Common myeloid progenitor, CD34-positive (primary cell): ENCODE results near the gene SLC52A1.

Experiments used
- CTCF ChIA-PET: fragments of 350-600 bp; sonication (Branson Sonifier 250); formaldehyde crosslinking; loops from one replicate; lab custom pipeline; 2021; ENCODE audit warnings: antibody characterized with exemption; lab: Charles Lee
- POLR2A ChIA-PET: fragments of 350-600 bp; sonication (Branson Sonifier 250); formaldehyde crosslinking; loops from one replicate; lab custom pipeline; 2021; ENCODE audit warnings: antibody characterized with exemption; lab: Charles Lee
- DNase-seq, 3 donors: peaks; one replicate each; pipeline versions ENCODE4 v3.0.0 to v3.0.0-alpha.2; 2013
- H3K27ac ChIP-seq, 2 experiments: 1 replicate in 1 of 2; 2 replicates in 1 of 2; pipeline ENCODE4 v1.7.0; 2013; ENCODE audit warnings: inconsistent platforms in 2 of 2, low read length in 2 of 2, mild to moderate bottlenecking in 2 of 2, low read depth in 1 of 2, moderate library complexity in 1 of 2; ENCODE audit not compliant: severe bottlenecking in 2 of 2, insufficient read depth in 1 of 2, poor library complexity in 1 of 2
- H3K27me3 ChIP-seq, 5 experiments: replicated peaks in 2 of 5; 1 replicate in 3 of 5; 2 replicates in 2 of 5; pipeline versions ENCODE4 v1.6.1 to v1.7.0; 2013; ENCODE audit warnings: low read length in 4 of 5, mild to moderate bottlenecking in 2 of 5, moderate library complexity in 2 of 5, inconsistent platforms in 1 of 5; ENCODE audit not compliant: insufficient read depth in 5 of 5, control insufficient read depth in 4 of 5
- H3K36me3 ChIP-seq, 4 experiments: 1 replicate in 2 of 4; 2 replicates in 2 of 4; pipeline versions ENCODE4 v1.6.1 to v1.7.0; 2013; ENCODE audit warnings: low read length in 3 of 4, control low read depth in 1 of 4, mild to moderate bottlenecking in 1 of 4; ENCODE audit not compliant: control insufficient read depth in 4 of 4, insufficient read depth in 4 of 4
- H3K4me1 ChIP-seq, 4 experiments: 1 replicate in 3 of 4; 2 replicates in 1 of 4; pipeline versions ENCODE4 v1.6.1 to v1.7.1; 2013; ENCODE audit warnings: low read length in 3 of 4, mild to moderate bottlenecking in 3 of 4, control low read depth in 1 of 4, inconsistent platforms in 1 of 4, moderate library complexity in 1 of 4; ENCODE audit not compliant: control insufficient read depth in 4 of 4, insufficient read depth in 4 of 4; ENCODE audit errors: control extremely low read depth in 1 of 4
- H3K4me3 ChIP-seq, 7 experiments: 1 replicate in 4 of 7; 2 replicates in 3 of 7; pipeline versions ENCODE4 v1.5.1 to v1.7.0; 2013; ENCODE audit warnings: mild to moderate bottlenecking in 7 of 7, low read length in 6 of 7, moderate library complexity in 6 of 7, inconsistent platforms in 2 of 7, low read depth in 2 of 7, control low read depth in 1 of 7; ENCODE audit not compliant: insufficient read depth in 4 of 7, control insufficient read depth in 1 of 7; ENCODE audit errors: extremely low read depth in 1 of 7
- H3K9me3 ChIP-seq, 5 experiments: 1 replicate in 4 of 5; 2 replicates in 1 of 5; pipeline versions ENCODE4 v1.6.1 to v1.7.1; 2013; ENCODE audit warnings: low read length in 4 of 5, mild to moderate bottlenecking in 2 of 5, inconsistent platforms in 1 of 5, low read depth in 1 of 5, moderate library complexity in 1 of 5; ENCODE audit not compliant: control insufficient read depth in 4 of 5, insufficient read depth in 2 of 5; ENCODE audit errors: control extremely low read depth in 1 of 5
- WGBS: methylation state at CpG from one replicate; pipeline ENCODE4 v1.1.5; 2013; ENCODE audit not compliant: insufficient coverage; 5-methylcytosine and 5-hydroxymethylcytosine counted together

The SLC52A1 gene

DNA sequence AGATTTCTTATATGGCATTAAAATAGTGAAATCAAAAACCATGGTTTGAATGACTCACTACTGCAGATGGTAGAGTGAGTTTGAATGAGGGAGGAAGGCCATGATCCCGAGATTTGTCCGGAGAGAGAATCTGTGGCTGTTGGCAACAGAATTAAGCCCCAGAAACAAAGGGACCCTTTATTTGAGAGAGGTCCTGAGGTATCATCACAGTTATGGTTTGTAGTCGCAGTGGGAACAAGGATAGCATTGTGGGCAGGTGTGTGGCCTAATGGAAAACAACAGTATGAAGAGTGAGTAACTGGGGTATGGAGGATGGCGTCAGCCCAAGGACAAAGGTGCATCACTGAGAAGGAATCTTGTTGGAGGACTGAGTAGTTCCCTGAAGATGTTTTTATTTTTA lies 34.5 kb upstream of the SLC52A1 start:
- WGBS, result 94% methylated on average over 4 of the region's 4 CpGs

DNA sequence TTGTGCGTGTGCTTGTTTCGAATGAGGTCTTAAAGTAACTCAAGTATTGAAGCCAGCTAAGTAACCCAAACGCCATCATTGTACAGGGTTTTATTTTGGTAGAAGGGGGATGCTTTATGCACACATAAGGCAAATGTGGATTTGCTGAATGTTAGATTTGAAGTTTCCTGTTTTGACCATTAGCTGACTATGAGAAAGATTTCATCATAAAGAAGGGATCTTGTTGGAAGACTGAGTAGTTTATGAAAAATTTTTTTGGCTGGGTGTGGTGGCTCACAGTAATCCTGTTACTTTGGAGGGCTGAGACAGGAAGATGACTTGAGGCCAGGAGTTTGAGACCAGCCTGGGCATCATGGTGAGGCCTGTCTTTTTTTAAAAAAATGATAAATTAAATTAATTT lies 33.0 kb upstream of the SLC52A1 start:
- no peak overlapping the region for H3K27ac ChIP-seq

More for the DNA sequence above, 34.5 kb upstream of the SLC52A1 start:
- DNase-seq, result no peak
- no peaks in the 10 kb centered on the region for H3K36me3 ChIP-seq
- no peaks in the 10 kb centered on the region for H3K9me3 ChIP-seq
- H3K27me3 ChIP-seq, result peaks cover 0 to 2% (median 0%) of the 10 kb centered on the region in 5 experiments
- no peak overlapping the region for H3K4me3 ChIP-seq
- no peak overlapping the region for H3K27ac ChIP-seq
- ChIA-PET CTCF (no interaction called here), POLR2A (no interaction called here)
- H3K4me1 ChIP-seq, result no peaks in the 10 kb centered on the region

DNA sequence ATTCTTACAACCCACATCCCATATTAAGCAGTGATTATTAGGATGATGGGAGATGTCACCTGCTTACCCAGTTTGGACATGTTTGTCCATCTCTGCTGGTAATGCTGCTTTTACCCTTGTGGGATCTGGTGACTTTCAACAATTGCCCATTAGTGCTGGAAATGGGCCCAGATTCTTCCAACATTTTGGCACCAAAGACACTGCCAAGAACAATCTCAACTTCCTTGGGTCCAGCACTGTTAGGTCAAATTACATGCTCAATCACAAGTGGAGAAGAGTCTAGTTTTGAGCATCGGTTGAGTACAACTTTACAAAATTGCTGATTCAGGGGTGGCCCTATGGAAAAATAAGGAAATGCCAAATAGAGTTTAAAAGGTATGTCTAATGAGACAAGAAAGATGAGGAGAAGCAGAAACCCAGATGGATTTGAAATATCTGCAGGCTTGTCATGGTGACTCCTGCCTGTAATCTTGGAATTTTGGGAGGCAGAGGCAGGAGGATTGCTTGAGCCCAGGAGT lies 30.1 kb upstream of the SLC52A1 start:
- CTCF ChIA-PET, result interaction anchor here (3.2 kb wide), 1 partner anchor 19 kb away, joined by 12 read pairs; no protein-coding TSS in a partner anchor
- 75% methylated on average over 1 of the region's 1 CpG for WGBS
- Histone ChIP-seq H3K4me3 (no peak overlapping the region), H3K36me3 (no peaks in the 10 kb centered on the region), H3K9me3 (no peaks in the 10 kb centered on the region), H3K27me3 (peaks cover 0 to 4% (median 0%) of the 10 kb centered on the region in 5 experiments), H3K27ac (no peak overlapping the region), H3K4me1 (no peaks in the 10 kb centered on the region)
- POLR2A ChIA-PET, result no interaction called here
- no peak for DNase-seq

More for the DNA sequence above, 33.0 kb upstream of the SLC52A1 start:
- Histone ChIP-seq H3K27me3 (peaks cover 0 to 1% (median 0%) of the 10 kb centered on the region in 5 experiments), H3K4me3 (no peak overlapping the region), H3K36me3 (no peaks in the 10 kb centered on the region), H3K9me3 (no peaks in the 10 kb centered on the region), H3K4me1 (no peaks in the 10 kb centered on the region)
- ChIA-PET CTCF (interaction anchor here (0.6 to 1.0 kb wide), 2 partner anchors 75 to 160 kb away, joined by 3 read pairs; no protein-coding TSS in a partner anchor), POLR2A (no interaction called here)
- 100% methylated on average over 3 of the region's 3 CpGs for WGBS
- DNase-seq, result no peak

DNA sequence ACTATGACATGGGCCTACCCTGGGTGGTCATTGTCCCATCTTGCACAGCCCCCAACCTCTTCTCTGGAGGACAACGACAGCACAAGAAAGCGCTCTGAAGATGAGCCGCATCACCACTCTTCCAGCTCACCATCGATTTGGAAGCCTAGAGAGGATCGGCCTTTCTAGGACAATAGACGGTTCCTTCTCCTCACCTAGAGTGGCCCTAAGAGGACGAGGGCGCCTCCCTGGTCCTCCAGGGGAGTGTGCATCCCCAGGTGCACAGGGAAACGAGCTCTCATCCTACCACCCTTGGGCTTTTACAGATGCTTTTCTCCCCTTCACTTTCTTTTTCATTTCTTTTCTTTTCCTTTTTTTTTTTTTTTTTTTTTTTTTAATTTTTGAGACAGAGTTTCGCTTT lies 20.3 kb upstream of the SLC52A1 start:
- H3K4me1 ChIP-seq, result no peaks in the 10 kb centered on the region
- WGBS, result 94% methylated on average over 7 of the region's 10 CpGs
- H3K27ac ChIP-seq, result no peak overlapping the region
- no peaks in the 10 kb centered on the region for H3K9me3 ChIP-seq
- peaks cover 0 to 8% (median 0%) of the 10 kb centered on the region in 5 experiments for H3K27me3 ChIP-seq
- ChIA-PET POLR2A (interaction anchor here (0.6 kb wide), 1 partner anchor 412 kb away, joined by 4 read pairs; no protein-coding TSS in a partner anchor), CTCF (interaction anchor here (1.8 kb wide), 1 partner anchor 9 kb away, joined by 5 read pairs; no protein-coding TSS in a partner anchor)
- DNase-seq, result no peak
- no peak overlapping the region for H3K4me3 ChIP-seq
- H3K36me3 ChIP-seq, result no peaks in the 10 kb centered on the region

DNA sequence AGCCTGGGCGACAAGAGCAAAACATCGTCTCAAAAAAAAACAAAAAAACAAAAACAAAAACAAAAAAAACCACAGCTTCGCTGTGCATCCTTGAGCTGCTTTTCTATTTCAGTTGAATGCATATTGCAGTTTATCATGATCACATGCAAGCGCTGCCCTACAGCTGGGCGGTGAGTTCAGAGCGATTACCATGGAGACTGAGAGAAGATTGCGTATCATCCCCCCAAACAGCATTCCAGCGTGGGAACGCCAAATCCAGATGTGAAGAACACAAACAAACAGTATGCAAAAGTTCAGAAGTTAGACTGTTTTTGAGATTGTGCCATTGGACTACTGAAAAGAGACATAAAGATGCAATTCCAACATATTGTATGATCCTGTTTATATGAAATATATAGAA lies 15.1 kb upstream of the SLC52A1 start:
- H3K27me3 ChIP-seq, result no peaks in the 10 kb centered on the region
- no peak for DNase-seq
- CTCF ChIA-PET, result no interaction called here
- H3K4me3 ChIP-seq, result no peak overlapping the region
- no peaks in the 10 kb centered on the region for H3K9me3 ChIP-seq
- 100% methylated on average over 7 of the region's 9 CpGs for WGBS
- H3K27ac ChIP-seq, result no peak overlapping the region
- no peaks in the 10 kb centered on the region for H3K36me3 ChIP-seq
- POLR2A ChIA-PET, result no interaction called here
- H3K4me1 ChIP-seq, result no peaks in the 10 kb centered on the region

DNA sequence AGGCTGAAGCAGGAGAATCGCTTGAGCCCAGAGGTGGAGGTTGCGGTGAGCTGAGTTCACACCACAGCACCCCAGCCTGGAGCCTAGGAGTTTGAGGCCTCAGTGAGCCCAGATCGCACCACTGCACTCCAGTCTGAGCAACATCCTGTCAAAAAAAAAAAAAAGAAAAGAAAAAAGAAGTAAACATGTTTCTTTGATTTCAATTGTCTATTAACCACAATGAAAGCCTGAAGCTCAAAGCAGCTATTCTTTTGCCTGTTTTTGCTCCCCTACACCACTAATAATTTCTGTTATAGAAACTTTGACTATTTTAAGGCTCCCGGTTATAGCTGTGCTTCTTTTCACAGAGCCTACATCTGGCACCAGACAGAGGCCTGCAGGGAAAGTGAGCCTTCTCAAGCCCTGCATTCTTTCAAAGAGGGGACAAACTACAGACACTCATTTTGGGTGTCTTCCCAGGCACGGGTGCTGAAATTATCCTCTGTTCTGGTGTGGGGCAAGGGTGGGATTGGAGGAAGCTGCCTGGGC lies 14.2 kb upstream of the SLC52A1 start:
- no peaks in the 10 kb centered on the region for H3K9me3 ChIP-seq
- POLR2A ChIA-PET, result no interaction called here
- no peak overlapping the region for H3K27ac ChIP-seq
- no peaks in the 10 kb centered on the region for H3K4me1 ChIP-seq
- WGBS, result 100% methylated on average over 3 of the region's 5 CpGs
- CTCF ChIA-PET, result interaction anchor here (0.6 kb wide), 1 partner anchor 18 kb away, joined by 3 read pairs; no protein-coding TSS in a partner anchor
- no peak for DNase-seq
- peaks cover 0 to 4% (median 0%) of the 10 kb centered on the region in 5 experiments for H3K27me3 ChIP-seq
- H3K4me3 ChIP-seq, result no peak overlapping the region
- H3K36me3 ChIP-seq, result no peaks in the 10 kb centered on the region

DNA sequence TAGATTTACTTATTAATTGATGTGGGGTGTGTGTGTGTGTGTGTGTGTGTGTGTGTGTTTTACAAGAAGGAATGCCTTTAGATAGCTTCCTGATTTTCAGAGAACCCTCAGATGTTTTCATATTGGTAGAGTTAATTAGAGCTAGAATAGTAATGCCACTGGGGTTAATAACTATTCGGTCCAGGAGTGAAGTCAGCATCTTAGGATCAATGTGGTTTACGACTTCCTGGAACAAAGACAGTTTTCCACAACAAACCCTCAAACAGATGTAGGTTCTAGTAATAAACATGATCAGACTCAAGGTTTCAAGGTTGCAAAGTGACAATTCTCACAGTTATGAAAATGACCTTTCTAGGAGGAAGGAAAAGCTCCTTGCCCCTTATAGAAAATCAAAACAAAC lies 12.2 kb upstream of the SLC52A1 start:
- peaks cover 0 to 4% (median 0%) of the 10 kb centered on the region in 5 experiments for H3K27me3 ChIP-seq
- CTCF ChIA-PET, result interaction anchor here (0.6 to 3.4 kb wide), 3 partner anchors 13 to 107 kb away, joined by 3 to 12 read pairs (median 3); no protein-coding TSS in a partner anchor
- no peak overlapping the region for H3K27ac ChIP-seq
- H3K4me3 ChIP-seq, result no peak overlapping the region
- no peak for DNase-seq
- no peaks in the 10 kb centered on the region for H3K36me3 ChIP-seq
- no peaks in the 10 kb centered on the region for H3K4me1 ChIP-seq
- no peaks in the 10 kb centered on the region for H3K9me3 ChIP-seq
- 31% methylated on average over 2 of the region's 2 CpGs for WGBS
- POLR2A ChIA-PET, result interaction anchor here (0.8 kb wide), 1 partner anchor 511 kb away, joined by 3 read pairs; no protein-coding TSS in a partner anchor
